ENCODE measurements around the gene MAPRE2. TPM values are rescaled to one million over a fixed set of nuclear protein-coding genes. Genes with fewer than 3 reads are reported as not detected.
"Not testable (repeated sequence)": the region's sequence is repeated elsewhere in the genome, so short reads cannot be mapped to it uniquely, and the experiment has no call there.

The MAPRE2 gene
- total and polyA plus RNA-seq, 11 donors, result 36.4 to 190 (median 137) TPM

DNA sequence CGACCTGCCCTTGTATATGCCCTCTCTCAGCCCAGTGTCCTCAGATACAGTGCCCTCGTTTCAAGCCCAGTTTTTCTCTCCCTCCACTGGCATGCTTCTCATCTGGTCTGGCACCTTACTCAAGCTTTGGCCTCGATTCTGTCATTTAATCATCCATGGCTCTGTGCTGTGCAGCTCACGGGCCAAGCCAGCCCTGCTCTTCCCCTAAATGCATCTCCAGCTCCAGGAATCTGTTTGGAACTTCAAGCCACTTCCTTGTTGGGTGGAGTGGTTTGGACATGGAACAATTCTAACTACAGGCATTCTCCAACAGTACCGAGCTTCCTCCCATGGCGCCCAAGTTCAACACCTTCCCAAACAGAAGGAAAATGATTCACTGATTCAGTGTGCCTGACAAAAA, 122.9 kb downstream of the MAPRE2 start:
- no peak overlapping the region for H3K4me3 ChIP-seq
- H3K27ac ChIP-seq, result peak overlapping the region in 9 of 12 donors; percentile 17 to 73 (median 53)
- ATAC-seq (peak; percentile 82 to 92 (median 88)), DNase-seq (peak in 3 of 5 donors; percentile 24 to 45 (median 38))
- H3K9me3 ChIP-seq, result no peaks in the 10 kb centered on the region
- no peak for TF ChIP-seq POLR2A (IDR thresholded peaks at IDR 0.05)
- no peak for TF ChIP-seq CTCF (IDR thresholded peaks at IDR 0.05)
- intact Hi-C loops (cut with DNase I), result no loop called here
- no peaks in the 10 kb centered on the region for H3K27me3 ChIP-seq
- 22 to 39% (median 35%) methylated on average over 6 of the region's 6 CpGs for WGBS, 4 donors
- H3K4me1 ChIP-seq, result peaks cover 0 to 23% (median 14%) of the 10 kb centered on the region in 12 donors
- H3K36me3 ChIP-seq, result no peaks in the 10 kb centered on the region

GRCh38 chr18:35167332-35167731, 126.1 kb downstream of the MAPRE2 start:
- Histone ChIP-seq H3K36me3 (no peaks in the 10 kb centered on the region), H3K9me3 (no peaks in the 10 kb centered on the region), H3K27me3 (no peaks in the 10 kb centered on the region), H3K4me1 (peaks cover 0 to 32% (median 14%) of the 10 kb centered on the region in 12 donors), H3K27ac (no peak overlapping the region), H3K4me3 (no peak overlapping the region)
- DNase-seq, result no peak
- TF ChIP-seq CTCF (IDR thresholded peaks at IDR 0.05), result no peak
- intact Hi-C loops (cut with DNase I), result no loop called here
- no peak for ATAC-seq
- WGBS, 4 donors, result 85 to 90% (median 88%) methylated on average over 6 of the region's 6 CpGs

GRCh38 chr18:35167857-35168256, 126.6 kb downstream of the MAPRE2 start:
- ATAC-seq (no peak), DNase-seq (no peak)
- H3K36me3 ChIP-seq, result no peaks in the 10 kb centered on the region
- H3K27ac ChIP-seq, result no peak overlapping the region
- H3K4me3 ChIP-seq, result no peak overlapping the region
- peaks cover 0 to 30% (median 14%) of the 10 kb centered on the region in 12 donors for H3K4me1 ChIP-seq
- no peaks in the 10 kb centered on the region for H3K27me3 ChIP-seq
- intact Hi-C loops (cut with DNase I), result no loop called here
- H3K9me3 ChIP-seq, result no peaks in the 10 kb centered on the region
- TF ChIP-seq CTCF (IDR thresholded peaks at IDR 0.05), result no peak
- TF ChIP-seq POLR2A (IDR thresholded peaks at IDR 0.05), result no peak

- H3K27me3 ChIP-seq; H3K4me1 ChIP-seq; ATAC-seq; H3K27ac ChIP-seq; H3K4me3 ChIP-seq; H3K36me3 ChIP-seq; H3K9me3 ChIP-seq; DNase-seq; intact Hi-C loops (cut with DNase I): not testable (repeated sequence)
- 91 to 98% (median 92%) methylated on average over 1 of the region's 1 CpG for WGBS, 4 donors
These were observed 129.1 kb downstream of the MAPRE2 start for GRCh38 chr18:35170323-35170722.

- no peak for ATAC-seq
- TF ChIP-seq CTCF (IDR thresholded peaks at IDR 0.05) (no peak), POLR2A (IDR thresholded peaks at IDR 0.05) (no peak)
- Histone ChIP-seq H3K4me3 (no peak overlapping the region), H3K36me3 (no peaks in the 10 kb centered on the region), H3K9me3 (peaks cover 0 to under 1% (median 0%) of the 10 kb centered on the region in 12 donors), H3K27ac (no peak overlapping the region), H3K4me1 (peaks cover 0 to 9% (median 0%) of the 10 kb centered on the region in 12 donors), H3K27me3 (no peaks in the 10 kb centered on the region)
- no peak for DNase-seq
- intact Hi-C loops (cut with DNase I), result no loop called here
- WGBS, 4 donors, result 46 to 58% (median 49%) methylated on average over 5 of the region's 5 CpGs
These were observed 130.2 kb downstream of the MAPRE2 start for GRCh38 chr18:35171315-35171987.

Measured in heart left ventricle (tissue), 16 donors.